ENCODE results near the gene RMRP. TPM values are rescaled to one million over a fixed set of nuclear protein-coding genes. Genes with fewer than 3 reads are reported as not detected.

The RMRP gene
- polyA plus RNA-seq, 1 of the 3 experiments (the other 2 are of a cell fraction), result 64.9 TPM

DNA sequence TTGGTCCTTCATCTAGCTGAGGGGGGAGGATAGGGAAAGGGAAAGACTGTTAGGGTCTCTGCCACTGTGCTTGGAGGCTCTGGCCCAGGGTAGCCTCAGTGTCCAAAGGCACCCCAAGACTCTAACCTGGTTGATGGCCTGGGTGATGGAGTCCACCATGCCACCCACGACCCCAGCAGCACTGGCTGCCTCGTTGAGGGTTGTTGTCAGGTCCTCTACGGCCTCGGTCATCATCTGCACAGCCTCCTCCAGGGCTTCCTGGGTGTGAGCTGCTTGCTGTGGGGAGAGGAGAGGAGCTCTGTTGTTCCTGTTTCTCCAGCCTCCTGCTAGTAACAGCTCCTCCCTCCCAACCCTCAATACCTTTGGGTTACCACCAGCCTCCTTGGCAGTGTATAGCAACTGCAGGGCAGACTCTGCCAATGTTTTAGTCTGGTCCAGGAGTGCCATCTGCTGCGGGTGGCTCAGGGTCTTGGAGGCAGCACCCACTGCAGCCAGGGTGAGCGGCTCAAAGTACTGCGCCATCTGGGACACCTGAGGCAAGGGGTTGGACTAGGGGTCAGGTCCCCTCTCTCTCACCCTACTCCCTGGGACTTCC is 48.1 kb upstream of the RMRP start:
- peaks cover 7% of the 10 kb centered on the region for H3F3A ChIP-seq (replicated peaks; ENCODE audit: insufficient read depth)
- H3K27me3 ChIP-seq (ENCODE audit: insufficient read depth), result no peaks in the 10 kb centered on the region
- WGBS (ENCODE audit: low lambda C conversion rate), result 92% methylated on average over 7 of the region's 7 CpGs
- no peaks in the 10 kb centered on the region for H3K9me3 ChIP-seq
- TF ChIP-seq, protein P1, sequence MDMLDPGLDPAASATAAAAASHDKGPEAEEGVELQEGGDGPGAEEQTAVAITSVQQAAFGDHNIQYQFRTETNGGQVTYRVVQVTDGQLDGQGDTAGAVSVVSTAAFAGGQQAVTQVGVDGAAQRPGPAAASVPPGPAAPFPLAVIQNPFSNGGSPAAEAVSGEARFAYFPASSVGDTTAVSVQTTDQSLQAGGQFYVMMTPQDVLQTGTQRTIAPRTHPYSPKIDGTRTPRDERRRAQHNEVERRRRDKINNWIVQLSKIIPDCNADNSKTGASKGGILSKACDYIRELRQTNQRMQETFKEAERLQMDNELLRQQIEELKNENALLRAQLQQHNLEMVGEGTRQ (IDR thresholded peaks at IDR 0.05; ENCODE audit: borderline replicate concordance, low read depth, low read length), result no peak
- TF ChIP-seq NRF1 (IDR thresholded peaks at IDR 0.05; ENCODE audit: low read depth, low read length), result no peak
- TF ChIP-seq MEF2A (IDR thresholded peaks at IDR 0.05; ENCODE audit: borderline replicate concordance, low read depth), result no peak
- no peak for TF ChIP-seq TAF1 (IDR thresholded peaks at IDR 0.05; ENCODE audit: borderline replicate concordance, low read depth, low read length)
- no peak for TF ChIP-seq SMC3 (IDR thresholded peaks at IDR 0.05; ENCODE audit: low read depth, low read length)
- no peak for TF ChIP-seq RFX5 (IDR thresholded peaks at IDR 0.05; ENCODE audit: low read length)
- TF ChIP-seq FOSL2 (IDR thresholded peaks at IDR 0.05; ENCODE audit: borderline replicate concordance, low read depth), result no peak
- no peak for TF ChIP-seq TEAD4 (IDR thresholded peaks at IDR 0.05; ENCODE audit: borderline replicate concordance, insufficient read depth)
- TF ChIP-seq GATA2 (CRISPR knock-in tag; IDR thresholded peaks at IDR 0.05), result no peak
- ChIA-PET POLR2A (interaction anchor here (0.7 to 1.1 kb wide), 2 partner anchors 9 to 50 kb away, joined by 3 to 4 read pairs; no protein-coding TSS in a partner anchor), CTCF (interaction anchor here (0.6 to 19.9 kb wide), 9 partner anchors 10 to 84 kb away, joined by 3 to 183 read pairs (median 5); partner anchors contain the start of genes CCDC107, CREB3, RMRP and TLN1)
- H2AFZ ChIP-seq (ENCODE audit: low read depth), result no peak overlapping the region
- no peaks in the 10 kb centered on the region for H3K9me2 ChIP-seq
- no peak for DNase-seq
- H3K79me2 ChIP-seq (ENCODE audit: insufficient read depth), result no peaks in the 10 kb centered on the region; the same call in 1 of the 2 replicates
- no peak overlapping the region for H3K9ac ChIP-seq
- H3K4me2 ChIP-seq, result no peak overlapping the region
- peaks cover 67 to 85% of the 10 kb centered on the region in 2 experiments for H3K36me3 ChIP-seq (replicated peaks in 1 of 2; ENCODE audit: control insufficient read depth in 1 of 2, insufficient read depth in 2 of 2, low read length in 1 of 2)
- H3K27ac ChIP-seq (ENCODE audit: low read depth in 2 of 2, low read length in 1 of 2), result no peak overlapping the region
- no peaks in the 10 kb centered on the region for H3K4me1 ChIP-seq (ENCODE audit: control insufficient read depth in 1 of 2, insufficient read depth in 2 of 2, low read depth in 1 of 2, low read length in 1 of 2)
- no peaks in the 10 kb centered on the region for H4K20me1 ChIP-seq (ENCODE audit: insufficient read depth)
- no peak overlapping the region for H3K4me3 ChIP-seq (ENCODE audit: low read depth in 2 of 2, low read length in 1 of 2)

DNA sequence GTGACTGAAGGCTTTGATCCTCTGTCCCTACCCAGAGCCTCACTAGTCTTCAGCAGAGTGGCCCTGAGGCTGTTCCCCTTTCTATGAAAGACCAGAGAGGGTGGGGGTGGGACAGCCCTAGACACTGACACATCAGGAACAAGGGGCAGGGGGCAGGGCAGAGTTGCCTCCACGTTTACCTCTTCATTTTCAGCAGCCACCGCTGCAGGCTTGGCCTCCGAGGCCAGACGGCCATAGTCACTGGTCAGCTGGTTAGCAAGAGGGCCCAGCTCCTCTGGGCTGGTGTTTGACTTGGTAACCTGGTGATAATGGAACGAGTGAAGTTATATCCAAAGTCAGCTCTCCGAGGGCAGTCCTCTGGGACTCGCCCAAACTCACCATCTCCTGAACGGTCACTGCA is 47.6 kb upstream of the RMRP start:
- Histone ChIP-seq H3K4me1 (ENCODE audit: control insufficient read depth in 1 of 2, insufficient read depth in 2 of 2, low read depth in 1 of 2, low read length in 1 of 2) (no peaks in the 10 kb centered on the region), H3K9me3 (no peaks in the 10 kb centered on the region), H3K36me3 (replicated peaks in 1 of 2; ENCODE audit: control insufficient read depth in 1 of 2, insufficient read depth in 2 of 2, low read length in 1 of 2) (peaks cover 71 to 85% of the 10 kb centered on the region in 2 experiments), H3K9ac (no peak overlapping the region), H3F3A (replicated peaks; ENCODE audit: insufficient read depth) (peaks cover 7% of the 10 kb centered on the region), H4K20me1 (ENCODE audit: insufficient read depth) (no peaks in the 10 kb centered on the region), H3K79me2 (ENCODE audit: insufficient read depth) (no peaks in the 10 kb centered on the region; the same call in 1 of the 2 replicates), H2AFZ (ENCODE audit: low read depth) (no peak overlapping the region), H3K4me2 (no peak overlapping the region), H3K27me3 (ENCODE audit: insufficient read depth) (no peaks in the 10 kb centered on the region), H3K9me2 (no peaks in the 10 kb centered on the region), H3K4me3 (ENCODE audit: low read depth in 2 of 2, low read length in 1 of 2) (no peak overlapping the region), H3K27ac (ENCODE audit: low read depth in 2 of 2, low read length in 1 of 2) (no peak overlapping the region)
- DNase-seq, result no peak
- CTCF ChIA-PET, result interaction anchor here (0.6 to 19.9 kb wide), 9 partner anchors 9 to 85 kb away, joined by 3 to 183 read pairs (median 5); partner anchors contain the start of genes CCDC107, CREB3, RMRP and TLN1
- WGBS (ENCODE audit: low lambda C conversion rate), result 81% methylated on average over 5 of the region's 8 CpGs
- POLR2A ChIA-PET, result interaction anchor here (0.7 to 1.1 kb wide), 3 partner anchors 8 to 50 kb away, joined by 3 to 4 read pairs (median 3); no protein-coding TSS in a partner anchor
- TF ChIP-seq GATA2 (CRISPR knock-in tag; IDR thresholded peaks at IDR 0.05), result no peak
- TF ChIP-seq, protein P2, sequence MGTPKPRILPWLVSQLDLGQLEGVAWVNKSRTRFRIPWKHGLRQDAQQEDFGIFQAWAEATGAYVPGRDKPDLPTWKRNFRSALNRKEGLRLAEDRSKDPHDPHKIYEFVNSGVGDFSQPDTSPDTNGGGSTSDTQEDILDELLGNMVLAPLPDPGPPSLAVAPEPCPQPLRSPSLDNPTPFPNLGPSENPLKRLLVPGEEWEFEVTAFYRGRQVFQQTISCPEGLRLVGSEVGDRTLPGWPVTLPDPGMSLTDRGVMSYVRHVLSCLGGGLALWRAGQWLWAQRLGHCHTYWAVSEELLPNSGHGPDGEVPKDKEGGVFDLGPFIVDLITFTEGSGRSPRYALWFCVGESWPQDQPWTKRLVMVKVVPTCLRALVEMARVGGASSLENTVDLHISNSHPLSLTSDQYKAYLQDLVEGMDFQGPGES (IDR thresholded peaks at IDR 0.05; ENCODE audit: low read depth, low read length), result no peak
- no peak for TF ChIP-seq FOXJ3 (CRISPR knock-in tag; IDR thresholded peaks at IDR 0.05)
